Activated naive CD4-positive, alpha-beta T cell treated with anti-CD3 and anti-CD28 coated beads, Interleukin-2, amount 10 ng/mL, durations not matched to agents 7 days and 5 days (primary cell): ENCODE data around the gene PREX1.

Source experiments
- CTCF ChIA-PET: fragments of 350-600 bp; sonication (Branson Sonifier 250); formaldehyde crosslinking; loops from one replicate; lab custom pipeline; 2021; ENCODE audit warnings: antibody characterized with exemption; lab: Charles Lee
- DNase-seq: peaks from one replicate; pipeline ENCODE4 v3.0.0-alpha.2; 2020
- H3K27ac Mint-ChIP-seq: one replicate; pipeline ENCODE4 v1.8.0; 2021; ENCODE audit warnings: mild to moderate bottlenecking, moderate library complexity, mixed read lengths
- H3K27me3 Mint-ChIP-seq: one replicate; pipeline ENCODE4 v1.8.0; 2021; ENCODE audit warnings: mild to moderate bottlenecking, mixed read lengths
- H3K36me3 Mint-ChIP-seq: one replicate; pipeline ENCODE4 v1.8.0; 2021; ENCODE audit warnings: mixed read lengths
- H3K4me1 Mint-ChIP-seq: one replicate; pipeline ENCODE4 v1.8.0; 2021; ENCODE audit warnings: mixed read lengths
- H3K4me3 Mint-ChIP-seq: one replicate; pipeline ENCODE4 v1.8.0; 2021; ENCODE audit warnings: mild to moderate bottlenecking, moderate library complexity, mixed read lengths
- H3K9me3 Mint-ChIP-seq: one replicate; pipeline ENCODE4 v1.8.0; 2021; ENCODE audit warnings: mixed read lengths

PREX1 gene

GRCh38 chr20:48638546-48638945 lies 189.3 kb downstream of the PREX1 start:
- peaks cover 9% of the 10 kb centered on the region for H3K4me1 Mint-ChIP-seq
- no peak overlapping the region for H3K4me3 Mint-ChIP-seq
- CTCF ChIA-PET: interaction anchor here (5.9 kb wide), 1 partner anchor 267 kb away, joined by 33 read pairs; no protein-coding TSS in a partner anchor
- peak overlapping the region; percentile 17 for H3K27ac Mint-ChIP-seq
- no peak for DNase-seq
- H3K36me3 Mint-ChIP-seq: peaks cover 46% of the 10 kb centered on the region
- no peaks in the 10 kb centered on the region for H3K9me3 Mint-ChIP-seq
- H3K27me3 Mint-ChIP-seq: no peaks in the 10 kb centered on the region

GRCh38 chr20:48637461-48637860 lies 190.3 kb downstream of the PREX1 start:
- H3K9me3 Mint-ChIP-seq: no peaks in the 10 kb centered on the region
- H3K27ac Mint-ChIP-seq: no peak overlapping the region
- H3K4me1 Mint-ChIP-seq: peaks cover 9% of the 10 kb centered on the region
- H3K27me3 Mint-ChIP-seq: no peaks in the 10 kb centered on the region
- no peak for DNase-seq
- CTCF ChIA-PET: interaction anchor here (1.5 to 5.9 kb wide), 3 partner anchors 10 to 268 kb away, joined by 3 to 33 read pairs (median 5); no protein-coding TSS in a partner anchor
- H3K36me3 Mint-ChIP-seq: peaks cover 50% of the 10 kb centered on the region
- no peak overlapping the region for H3K4me3 Mint-ChIP-seq

GRCh38 chr20:48636301-48636700 lies 191.5 kb downstream of the PREX1 start:
- CTCF ChIA-PET: interaction anchor here (0.9 to 5.9 kb wide), 6 partner anchors 11 to 269 kb away, joined by 3 to 33 read pairs (median 4); no protein-coding TSS in a partner anchor
- H3K27me3 Mint-ChIP-seq: no peaks in the 10 kb centered on the region

GRCh38 chr20:48635791-48636267 lies 192.0 kb downstream of the PREX1 start:
- Mint-ChIP-seq H3K9me3 (no peaks in the 10 kb centered on the region), H3K4me3 (no peak overlapping the region), H3K27ac (peak overlapping the region; percentile 19), H3K36me3 (peaks cover 52% of the 10 kb centered on the region), H3K27me3 (no peaks in the 10 kb centered on the region), H3K4me1 (peaks cover 9% of the 10 kb centered on the region)
- peak; percentile 80 for DNase-seq
- CTCF ChIA-PET: interaction anchor here (0.8 to 5.9 kb wide), 8 partner anchors 12 to 314 kb away, joined by 3 to 33 read pairs (median 4); no protein-coding TSS in a partner anchor

More at GRCh38 chr20:48636301-48636700, 191.5 kb downstream of the PREX1 start:
- Mint-ChIP-seq H3K27ac (peak overlapping the region; percentile 19), H3K36me3 (peaks cover 49% of the 10 kb centered on the region), H3K4me3 (no peak overlapping the region), H3K4me1 (peaks cover 9% of the 10 kb centered on the region), H3K9me3 (no peaks in the 10 kb centered on the region)
- no peak for DNase-seq

- no peaks in the 10 kb centered on the region for H3K9me3 Mint-ChIP-seq
- DNase-seq: no peak
- no peak overlapping the region for H3K27ac Mint-ChIP-seq
- no peaks in the 10 kb centered on the region for H3K27me3 Mint-ChIP-seq
- peaks cover 48% of the 10 kb centered on the region for H3K36me3 Mint-ChIP-seq
- peaks cover 9% of the 10 kb centered on the region for H3K4me1 Mint-ChIP-seq
- H3K4me3 Mint-ChIP-seq: no peak overlapping the region
- CTCF ChIA-PET: interaction anchor here (0.8 to 5.9 kb wide), 6 partner anchors 15 to 315 kb away, joined by 3 to 33 read pairs (median 4); no protein-coding TSS in a partner anchor
Measured at GRCh38 chr20:48635361-48635760, 192.4 kb downstream of the PREX1 start.

GRCh38 chr20:48634641-48635040 lies 193.2 kb downstream of the PREX1 start:
- Mint-ChIP-seq H3K36me3 (peaks cover 48% of the 10 kb centered on the region), H3K4me1 (peaks cover 9% of the 10 kb centered on the region), H3K9me3 (no peaks in the 10 kb centered on the region), H3K4me3 (no peak overlapping the region), H3K27me3 (no peaks in the 10 kb centered on the region), H3K27ac (no peak overlapping the region)
- DNase-seq: no peak
- CTCF ChIA-PET: interaction anchor here (0.8 to 5.9 kb wide), 4 partner anchors 23 to 352 kb away, joined by 3 to 33 read pairs (median 6); no protein-coding TSS in a partner anchor

- Mint-ChIP-seq H3K36me3 (peaks cover 40% of the 10 kb centered on the region), H3K27ac (no peak overlapping the region), H3K27me3 (no peaks in the 10 kb centered on the region), H3K4me3 (no peak overlapping the region), H3K4me1 (peaks cover 9% of the 10 kb centered on the region), H3K9me3 (no peaks in the 10 kb centered on the region)
- DNase-seq: no peak
- CTCF ChIA-PET: interaction anchor here (0.8 to 5.9 kb wide), 3 partner anchors 13 to 353 kb away, joined by 3 to 33 read pairs (median 3); no protein-coding TSS in a partner anchor
Measured at GRCh38 chr20:48633620-48634257, 194.1 kb downstream of the PREX1 start.

GRCh38 chr20:48632825-48633619 lies 194.8 kb downstream of the PREX1 start:
- CTCF ChIA-PET: no interaction called here
- H3K9me3 Mint-ChIP-seq: no peaks in the 10 kb centered on the region
- H3K4me1 Mint-ChIP-seq: peaks cover 16% of the 10 kb centered on the region
- no peak overlapping the region for H3K27ac Mint-ChIP-seq
- H3K36me3 Mint-ChIP-seq: peaks cover 43% of the 10 kb centered on the region
- no peak for DNase-seq
- H3K27me3 Mint-ChIP-seq: no peaks in the 10 kb centered on the region
- H3K4me3 Mint-ChIP-seq: no peak overlapping the region

GRCh38 chr20:48632017-48632824 lies 195.6 kb downstream of the PREX1 start:
- peaks cover 42% of the 10 kb centered on the region for H3K36me3 Mint-ChIP-seq

GRCh38 chr20:48631114-48632016 lies 196.4 kb downstream of the PREX1 start:
- no peak for DNase-seq
- no peaks in the 10 kb centered on the region for H3K27me3 Mint-ChIP-seq
- H3K4me3 Mint-ChIP-seq: no peak overlapping the region
- CTCF ChIA-PET: interaction anchor here (1.0 kb wide), 1 partner anchor 10 kb away, joined by 4 read pairs; no protein-coding TSS in a partner anchor
- H3K9me3 Mint-ChIP-seq: no peaks in the 10 kb centered on the region
- H3K27ac Mint-ChIP-seq: peak overlapping the region; percentile 69
- peaks cover 28% of the 10 kb centered on the region for H3K4me1 Mint-ChIP-seq
- H3K36me3 Mint-ChIP-seq: peaks cover 44% of the 10 kb centered on the region

More at GRCh38 chr20:48632017-48632824, 195.6 kb downstream of the PREX1 start:
- no peaks in the 10 kb centered on the region for H3K27me3 Mint-ChIP-seq
- H3K9me3 Mint-ChIP-seq: no peaks in the 10 kb centered on the region
- H3K4me3 Mint-ChIP-seq: no peak overlapping the region
- H3K4me1 Mint-ChIP-seq: peaks cover 19% of the 10 kb centered on the region
- CTCF ChIA-PET: interaction anchor here (1.0 kb wide), 1 partner anchor 11 kb away, joined by 4 read pairs; no protein-coding TSS in a partner anchor
- no peak for DNase-seq
- no peak overlapping the region for H3K27ac Mint-ChIP-seq

GRCh38 chr20:48630342-48631075 lies 197.3 kb downstream of the PREX1 start:
- Mint-ChIP-seq H3K4me1 (peaks cover 31% of the 10 kb centered on the region), H3K36me3 (peaks cover 49% of the 10 kb centered on the region), H3K4me3 (no peak overlapping the region), H3K27ac (peak overlapping the region; percentile 69), H3K9me3 (no peaks in the 10 kb centered on the region), H3K27me3 (no peaks in the 10 kb centered on the region)
- no peak for DNase-seq
- CTCF ChIA-PET: interaction anchor here (1.0 kb wide), 1 partner anchor 275 kb away, joined by 4 read pairs; no protein-coding TSS in a partner anchor

GRCh38 chr20:48629960-48630315 lies 197.9 kb downstream of the PREX1 start:
- no peak overlapping the region for H3K4me3 Mint-ChIP-seq
- H3K36me3 Mint-ChIP-seq: peaks cover 47% of the 10 kb centered on the region
- DNase-seq: no peak
- H3K27ac Mint-ChIP-seq: no peak overlapping the region
- no peaks in the 10 kb centered on the region for H3K27me3 Mint-ChIP-seq
- peaks cover 25% of the 10 kb centered on the region for H3K4me1 Mint-ChIP-seq
- CTCF ChIA-PET: interaction anchor here (1.0 kb wide), 1 partner anchor 275 kb away, joined by 4 read pairs; no protein-coding TSS in a partner anchor
- H3K9me3 Mint-ChIP-seq: no peaks in the 10 kb centered on the region
